Mononuclear cell (primary cell): ENCODE data around the gene ARNT2. TPM values are rescaled to one million over a fixed set of nuclear protein-coding genes. Genes with fewer than 3 reads are reported as not detected.

Experiments
- H3K27me3 ChIP-seq: 2 replicates; pipeline ENCODE4 v1.6.0; 2011; ENCODE audit warnings: low read length, control low read depth; ENCODE audit not compliant: insufficient read depth
- H3K4me1 ChIP-seq: 2 replicates; pipeline ENCODE4 v1.5.1; 2011; ENCODE audit warnings: mild to moderate bottlenecking, low read length, control low read depth; ENCODE audit not compliant: insufficient read depth
- H3K4me3 ChIP-seq: 2 replicates; pipeline ENCODE4 v1.5.1; 2011; ENCODE audit warnings: mild to moderate bottlenecking, low read length, moderate library complexity
- H3K9me3 ChIP-seq: 2 replicates; pipeline ENCODE4 v1.5.1; 2011; ENCODE audit warnings: low read depth, mild to moderate bottlenecking, control low read depth, low read length
- total RNA-seq: library from RNA; depleted of rRNA; stranded (reverse); fragments of >200 nt; gene quantifications from one replicate; pipeline ENCODE4 v1.2.3, GENCODE V29; 2012

The ARNT2 gene
- total RNA-seq, 1 donor: not detected

GRCh38 chr15:80461356-80462095 lies 57.3 kb downstream of the ARNT2 start:
- H3K4me3 ChIP-seq: no peak overlapping the region
- H3K9me3 ChIP-seq: no peaks in the 10 kb centered on the region
- peaks cover 6% of the 10 kb centered on the region for H3K4me1 ChIP-seq
- H3K27me3 ChIP-seq: peaks cover 6% of the 10 kb centered on the region

DNA sequence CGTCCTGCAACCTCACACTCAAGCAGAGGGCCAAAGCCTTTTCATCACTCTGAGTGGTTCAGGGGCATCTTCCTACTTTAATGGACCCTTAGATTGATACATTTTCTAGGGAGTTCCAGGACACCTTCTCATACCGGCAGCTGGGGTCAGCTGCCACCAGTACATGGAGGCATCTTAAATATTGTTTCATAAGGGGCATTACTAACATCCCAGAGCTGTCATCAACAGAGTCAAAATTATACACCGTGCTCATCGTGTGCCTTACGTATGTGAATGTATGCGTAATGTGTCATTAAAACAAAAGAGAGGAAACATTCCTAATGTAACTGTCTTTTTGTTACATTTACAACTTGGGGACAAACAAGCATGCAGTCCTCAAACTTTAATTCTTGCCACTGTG lies 57.9 kb downstream of the ARNT2 start:
- no peak overlapping the region for H3K4me3 ChIP-seq
- peaks cover 6% of the 10 kb centered on the region for H3K4me1 ChIP-seq
- no peaks in the 10 kb centered on the region for H3K9me3 ChIP-seq
- peaks cover 3% of the 10 kb centered on the region for H3K27me3 ChIP-seq

DNA sequence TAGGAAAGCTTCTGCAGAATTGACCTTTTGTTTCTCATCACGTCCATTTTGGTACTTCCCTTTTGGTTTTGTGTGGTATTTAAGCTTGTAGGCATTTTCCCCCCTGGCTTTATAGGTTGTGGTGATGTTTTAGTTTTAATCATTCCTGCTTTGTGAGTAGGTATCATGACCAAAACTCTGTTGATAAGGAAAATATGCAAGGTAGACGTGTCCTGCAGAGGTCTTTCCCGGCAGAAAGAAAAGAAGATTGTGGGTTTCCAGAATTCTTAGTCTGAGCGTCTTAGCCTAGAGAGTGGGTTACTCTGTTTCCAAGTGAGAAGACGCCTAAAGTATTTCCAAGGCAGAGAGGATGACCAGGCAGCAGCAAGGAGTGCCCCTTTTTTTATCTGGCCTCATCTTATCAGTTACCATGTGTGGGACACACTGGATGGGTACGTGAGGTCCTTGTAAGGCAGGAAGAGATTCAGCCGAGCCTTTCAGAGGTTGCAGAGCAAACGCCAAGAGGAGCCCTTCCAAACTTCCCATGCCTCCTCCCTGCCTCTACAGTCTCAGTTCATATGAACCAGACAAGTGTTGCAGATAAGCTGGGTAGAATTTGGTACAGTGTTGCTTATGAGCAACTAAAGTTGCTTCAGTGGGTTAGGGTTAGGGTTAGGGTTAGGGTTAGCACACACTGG lies 58.8 kb downstream of the ARNT2 start:
- Histone ChIP-seq H3K27me3 (peaks cover 3% of the 10 kb centered on the region), H3K4me1 (peaks cover 6% of the 10 kb centered on the region), H3K9me3 (no peaks in the 10 kb centered on the region), H3K4me3 (no peak overlapping the region)

- peaks cover 6% of the 10 kb centered on the region for H3K4me1 ChIP-seq
- peaks cover 3% of the 10 kb centered on the region for H3K27me3 ChIP-seq
- no peaks in the 10 kb centered on the region for H3K9me3 ChIP-seq
- no peak overlapping the region for H3K4me3 ChIP-seq
Measured at GRCh38 chr15:80464951-80465625, 60.9 kb downstream of the ARNT2 start.

DNA sequence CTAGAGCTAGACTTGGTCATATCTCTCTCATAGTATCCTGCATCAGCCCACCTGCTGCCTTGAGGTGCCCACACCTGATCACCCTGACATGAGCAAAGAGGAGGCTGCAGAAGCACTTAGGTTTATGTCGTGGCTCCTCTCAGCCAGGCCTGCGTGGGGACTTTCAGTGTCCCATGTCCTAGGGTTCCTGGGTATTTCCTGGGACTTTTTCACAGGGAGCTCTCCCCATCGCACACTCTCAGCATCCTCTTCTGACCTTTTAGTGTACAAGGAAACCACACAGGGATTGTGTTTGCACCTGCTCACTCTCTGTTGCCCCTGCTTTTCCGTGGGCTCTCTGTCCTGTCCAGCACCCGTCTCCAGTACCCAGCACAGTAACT lies 61.4 kb downstream of the ARNT2 start:
- Histone ChIP-seq H3K9me3 (no peaks in the 10 kb centered on the region), H3K4me1 (peaks cover 6% of the 10 kb centered on the region), H3K27me3 (no peaks in the 10 kb centered on the region), H3K4me3 (no peak overlapping the region)

GRCh38 chr15:80466543-80466942 lies 62.4 kb downstream of the ARNT2 start:
- Histone ChIP-seq H3K9me3 (no peaks in the 10 kb centered on the region), H3K27me3 (no peaks in the 10 kb centered on the region), H3K4me1 (peaks cover under 1% of the 10 kb centered on the region), H3K4me3 (no peak overlapping the region)

DNA sequence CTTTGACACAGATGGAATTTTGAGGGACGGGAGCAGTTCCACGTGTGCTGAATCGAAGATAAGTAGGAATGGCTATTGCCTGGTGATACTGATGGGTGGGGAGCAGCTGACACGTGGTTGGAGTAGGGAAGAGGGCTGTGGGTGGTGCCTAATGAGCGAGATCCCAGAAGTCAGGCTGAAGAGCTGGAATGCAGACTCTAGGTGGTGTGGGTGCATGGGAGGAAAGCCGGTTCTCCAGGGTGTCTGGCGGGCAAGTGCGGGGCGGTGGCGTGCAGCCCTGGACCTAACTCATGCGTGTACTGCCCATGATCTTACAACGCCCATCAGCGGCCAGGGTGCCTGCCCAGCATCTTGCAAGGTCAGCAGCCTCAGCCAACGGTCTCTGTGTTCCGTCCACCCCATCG lies 63.1 kb downstream of the ARNT2 start:
- Histone ChIP-seq H3K27me3 (peaks cover 3% of the 10 kb centered on the region), H3K4me1 (peaks cover 1% of the 10 kb centered on the region), H3K4me3 (no peak overlapping the region), H3K9me3 (no peaks in the 10 kb centered on the region)

DNA sequence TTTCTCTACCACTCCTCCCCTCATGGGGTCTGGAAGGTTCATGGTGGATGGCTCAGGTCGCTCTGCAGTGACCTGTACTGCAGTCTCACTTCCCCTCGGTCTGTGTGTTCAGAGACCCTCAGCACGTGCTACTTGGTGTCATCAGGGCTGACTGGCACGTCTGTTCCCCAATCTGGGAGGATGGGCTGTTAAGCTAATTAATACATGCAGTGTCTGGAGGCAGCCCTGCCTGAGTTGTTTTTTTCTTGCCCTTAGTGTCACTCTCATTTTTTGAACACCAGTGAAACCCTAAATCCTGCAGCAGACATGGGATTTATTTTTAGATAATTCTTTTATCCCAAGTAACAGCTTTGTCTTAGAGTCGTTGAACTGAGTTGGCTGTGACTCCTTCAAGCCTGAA lies 64.6 kb downstream of the ARNT2 start:
- Histone ChIP-seq H3K9me3 (no peaks in the 10 kb centered on the region), H3K4me1 (peaks cover 16% of the 10 kb centered on the region), H3K27me3 (peaks cover 5% of the 10 kb centered on the region), H3K4me3 (no peak overlapping the region)

GRCh38 chr15:80471881-80472280 lies 67.7 kb downstream of the ARNT2 start:
- H3K9me3 ChIP-seq: no peaks in the 10 kb centered on the region
- H3K4me3 ChIP-seq: no peak overlapping the region
- peaks cover 5% of the 10 kb centered on the region for H3K27me3 ChIP-seq
- H3K4me1 ChIP-seq: peaks cover 29% of the 10 kb centered on the region

DNA sequence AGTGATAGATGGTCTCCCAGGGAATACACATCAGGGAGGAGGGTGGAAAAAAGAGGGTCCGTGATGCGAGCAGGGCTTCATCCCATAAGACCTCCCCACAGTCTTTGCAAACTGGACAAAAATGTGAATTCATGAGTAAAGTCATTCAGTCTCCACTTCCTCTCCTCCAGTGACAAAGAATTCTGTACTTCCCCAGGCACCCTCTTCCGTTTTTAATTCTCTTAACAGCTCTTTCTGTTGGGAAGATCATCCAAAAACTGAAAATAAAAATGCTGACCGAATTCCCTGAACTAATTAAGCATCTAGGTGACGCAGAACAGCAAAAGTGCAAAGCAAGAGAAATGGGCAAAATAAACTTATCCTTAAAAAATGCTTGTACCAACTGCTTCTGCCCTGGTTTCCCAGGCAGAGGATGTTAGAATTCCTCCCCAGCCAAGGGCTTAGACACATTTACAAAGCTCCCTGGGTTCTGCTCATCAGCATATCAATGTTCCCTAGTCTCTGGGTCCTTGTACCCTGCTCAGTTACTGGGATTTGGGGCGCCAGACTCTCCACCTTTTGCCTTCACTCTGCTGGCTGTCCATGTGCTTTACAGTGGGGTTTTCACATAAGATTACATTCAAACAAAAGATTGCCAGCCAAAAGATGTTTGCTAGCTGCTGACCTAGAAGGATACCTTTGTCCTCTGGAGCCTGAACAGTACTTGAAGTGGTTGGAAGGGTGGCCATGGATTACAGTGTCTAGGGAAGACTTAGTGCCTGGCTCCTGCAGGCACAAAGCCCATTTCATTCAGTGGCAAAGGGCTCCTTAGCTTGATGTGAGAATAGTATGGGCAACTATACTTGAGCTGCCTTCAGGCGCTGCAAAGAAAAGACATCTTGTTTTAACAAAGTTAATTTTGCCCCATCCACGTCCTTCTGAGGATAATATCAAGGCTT lies 69.4 kb downstream of the ARNT2 start:
- Histone ChIP-seq H3K4me3 (no peak overlapping the region), H3K9me3 (no peaks in the 10 kb centered on the region), H3K27me3 (peaks cover 5% of the 10 kb centered on the region), H3K4me1 (peaks cover 29% of the 10 kb centered on the region)

- no peak overlapping the region for H3K4me3 ChIP-seq
- peaks cover 29% of the 10 kb centered on the region for H3K4me1 ChIP-seq
- H3K9me3 ChIP-seq: no peaks in the 10 kb centered on the region
- H3K27me3 ChIP-seq: peaks cover 5% of the 10 kb centered on the region
Measured at GRCh38 chr15:80474224-80475215, 70.3 kb downstream of the ARNT2 start.

DNA sequence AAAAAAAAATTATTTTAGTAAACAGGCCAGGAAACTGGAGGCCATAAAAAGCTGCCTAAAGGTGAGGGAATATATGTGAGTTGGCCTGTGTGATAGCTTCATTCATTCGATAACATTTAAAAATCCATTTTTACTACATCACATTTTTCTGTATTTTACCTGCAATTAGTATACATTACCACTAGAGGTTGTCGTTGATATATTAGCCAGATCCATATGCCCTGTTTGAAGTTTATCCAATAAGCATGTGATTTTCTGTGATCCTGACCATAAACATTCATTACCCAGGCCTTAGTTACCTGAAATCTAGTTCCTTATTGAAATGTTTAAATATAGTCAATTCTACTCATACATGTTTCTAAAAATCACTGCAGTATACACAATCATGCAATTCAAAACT lies 71.4 kb downstream of the ARNT2 start:
- Histone ChIP-seq H3K27me3 (peaks cover 5% of the 10 kb centered on the region), H3K4me3 (no peak overlapping the region), H3K9me3 (no peaks in the 10 kb centered on the region), H3K4me1 (peaks cover 29% of the 10 kb centered on the region)

DNA sequence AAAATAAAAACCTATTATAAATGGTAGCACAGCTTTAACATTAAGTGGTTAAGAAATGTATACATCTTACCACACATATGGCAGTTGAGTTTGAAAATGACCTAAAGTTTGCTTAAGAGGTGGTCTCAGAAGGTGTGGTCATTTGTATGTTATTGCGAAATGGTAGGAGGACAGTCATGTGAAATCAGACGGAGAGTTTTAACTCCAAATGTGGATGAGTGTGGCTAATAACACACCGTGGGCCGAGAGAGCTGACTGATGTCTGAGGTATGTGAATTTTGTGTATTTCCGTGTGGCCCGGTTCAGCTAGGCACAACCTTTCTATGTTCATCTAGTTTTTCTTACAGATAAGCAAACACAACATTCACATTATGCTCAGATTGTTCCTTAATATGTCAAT lies 71.9 kb downstream of the ARNT2 start:
- Histone ChIP-seq H3K4me3 (no peak overlapping the region), H3K4me1 (peaks cover 29% of the 10 kb centered on the region), H3K27me3 (peaks cover 5% of the 10 kb centered on the region), H3K9me3 (no peaks in the 10 kb centered on the region)

DNA sequence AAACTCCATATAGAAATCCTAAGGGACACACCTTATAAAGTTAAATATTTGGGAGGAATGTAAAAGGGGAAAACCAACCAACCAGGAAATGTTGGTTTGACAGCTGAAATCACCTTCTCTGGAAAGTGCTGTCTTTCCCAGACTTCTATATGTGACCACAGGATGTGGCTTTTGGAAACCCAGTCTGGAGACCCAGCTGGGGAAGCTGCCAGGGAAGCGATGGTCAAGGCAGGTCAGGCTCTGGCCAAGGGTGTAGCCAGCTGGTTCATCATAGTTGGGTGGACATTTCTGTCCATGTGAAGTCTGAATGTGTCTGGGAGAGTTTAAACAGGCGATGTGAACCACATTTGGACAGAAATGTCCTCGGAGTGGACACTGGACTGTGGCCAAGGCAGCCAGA lies 73.9 kb downstream of the ARNT2 start:
- Histone ChIP-seq H3K27me3 (no peaks in the 10 kb centered on the region), H3K9me3 (no peaks in the 10 kb centered on the region), H3K4me3 (no peak overlapping the region), H3K4me1 (peaks cover 20% of the 10 kb centered on the region)
